NCI-H2029 treated with DMSO at 0.1 percent for 48 hours (cell line): ENCODE results near the gene ADGRV1.
A peak's percentile ranks its signal among the peaks of the same experiment; 100 is the strongest.

Experiments used
- DNase-seq: peaks from one replicate; lab custom pipeline; 2025; lab: John Stamatoyannopoulos, UW

Gene ADGRV1

GRCh38 chr5:91139572-91140200, 581.1 kb downstream of the ADGRV1 start:
- DNase-seq: no peak

- no peak for DNase-seq
Measured at GRCh38 chr5:91140657-91141056, 582.1 kb downstream of the ADGRV1 start.

- DNase-seq: no peak
Measured at GRCh38 chr5:91141642-91142041, 583.0 kb downstream of the ADGRV1 start.

GRCh38 chr5:91142386-91142785, 583.8 kb downstream of the ADGRV1 start:
- no peak for DNase-seq

DNA sequence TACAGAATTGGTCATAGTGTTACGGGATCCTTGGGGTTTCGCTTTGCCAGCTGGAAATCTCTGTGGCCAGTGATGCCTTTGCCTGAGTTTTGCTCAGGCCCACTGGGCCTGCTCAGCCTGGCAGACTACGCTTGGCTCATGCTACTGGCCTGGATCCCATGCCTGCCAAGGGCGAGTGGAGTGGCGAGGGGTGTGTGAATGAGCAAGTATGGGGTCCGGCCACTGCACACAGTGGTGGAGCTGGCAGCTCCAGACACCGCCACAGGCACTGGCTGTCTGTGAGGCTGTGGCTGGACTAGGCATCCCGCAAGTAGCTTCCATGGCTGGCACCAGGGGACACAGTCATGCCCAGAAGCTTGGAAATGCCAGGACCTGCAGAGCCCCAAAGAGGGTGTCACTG, 584.2 kb downstream of the ADGRV1 start:
- no peak for DNase-seq

GRCh38 chr5:91143840-91144239, 585.2 kb downstream of the ADGRV1 start:
- no peak for DNase-seq

GRCh38 chr5:91144491-91145332, 586.1 kb downstream of the ADGRV1 start:
- DNase-seq: no peak

- DNase-seq: no peak
Measured at GRCh38 chr5:91145333-91145620, 586.7 kb downstream of the ADGRV1 start.

- DNase-seq: no peak
Measured at GRCh38 chr5:91146230-91146629, 587.6 kb downstream of the ADGRV1 start.

DNA sequence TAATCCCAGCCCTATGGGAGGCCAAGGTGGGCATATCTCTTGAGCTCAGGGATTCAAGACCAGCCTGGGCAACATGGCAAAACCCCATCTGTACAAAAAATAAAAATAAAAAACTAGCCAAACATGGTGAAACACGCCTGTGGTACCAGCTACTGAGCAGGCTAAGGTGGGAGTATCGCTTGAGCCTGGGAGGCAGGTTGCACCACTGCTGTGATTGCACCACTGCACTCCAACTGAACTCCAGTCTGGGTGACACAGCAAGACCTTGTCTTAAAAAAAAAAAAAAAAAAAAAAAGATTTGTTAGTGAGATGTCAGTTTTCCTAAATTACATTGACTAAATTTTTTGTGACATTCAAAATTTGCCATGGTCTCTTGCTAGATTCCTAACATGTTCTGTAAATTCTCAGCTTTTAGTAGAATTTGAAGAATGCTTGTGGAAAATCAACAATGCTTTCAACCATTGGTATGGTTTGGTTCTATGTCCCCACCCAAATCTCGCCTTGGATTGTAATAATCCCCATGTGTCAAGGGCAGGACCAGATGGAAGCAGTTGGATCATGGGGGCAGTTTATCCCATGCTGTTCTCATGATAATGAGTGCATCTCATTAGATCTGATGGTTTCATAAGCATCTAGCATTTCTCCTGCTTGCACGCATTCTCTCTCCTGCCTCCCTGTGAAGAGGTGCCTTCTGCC, 588.5 kb downstream of the ADGRV1 start:
- no peak for DNase-seq

DNA sequence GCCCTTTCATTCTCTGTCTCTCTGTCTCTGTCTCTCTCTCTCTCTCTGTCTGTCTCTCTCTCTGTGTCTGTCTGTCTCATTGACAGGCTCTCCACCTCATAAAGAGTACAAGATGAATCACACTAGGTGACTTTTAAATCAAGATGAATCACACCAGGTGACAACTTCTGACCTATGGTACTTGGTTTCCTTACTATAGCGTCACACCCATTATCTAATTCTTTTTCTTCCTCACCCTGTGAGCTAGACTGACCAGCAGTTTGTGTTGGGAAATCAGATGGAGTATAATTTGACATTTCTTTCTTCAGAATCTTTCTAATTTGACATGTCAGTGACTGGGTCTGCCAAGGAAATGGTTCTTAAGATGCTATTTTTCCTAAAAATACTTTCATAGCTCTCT, 591.6 kb downstream of the ADGRV1 start:
- DNase-seq: no peak

- no peak for DNase-seq
Measured at GRCh38 chr5:91150636-91151035, 592.0 kb downstream of the ADGRV1 start.

DNA sequence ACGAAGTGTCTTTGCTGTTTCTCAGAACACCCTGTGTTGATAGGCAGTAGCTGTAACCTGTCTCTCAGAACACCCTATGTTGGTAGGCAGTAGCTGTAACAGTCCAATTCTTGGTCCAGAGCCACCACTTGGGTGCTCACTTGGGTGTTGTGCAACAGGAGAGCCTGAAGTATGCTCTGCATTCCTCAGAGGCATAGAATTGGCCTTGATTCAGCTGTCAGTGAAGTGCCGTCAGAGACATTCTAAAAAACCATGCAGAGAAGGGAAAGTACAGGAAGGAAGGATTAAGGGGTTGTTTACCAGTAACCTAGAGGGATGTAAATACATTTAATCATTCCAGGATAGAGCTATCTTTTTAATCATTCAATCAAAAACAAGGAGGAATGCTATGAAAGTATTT, 593.4 kb downstream of the ADGRV1 start:
- DNase-seq: peak; percentile 47

DNA sequence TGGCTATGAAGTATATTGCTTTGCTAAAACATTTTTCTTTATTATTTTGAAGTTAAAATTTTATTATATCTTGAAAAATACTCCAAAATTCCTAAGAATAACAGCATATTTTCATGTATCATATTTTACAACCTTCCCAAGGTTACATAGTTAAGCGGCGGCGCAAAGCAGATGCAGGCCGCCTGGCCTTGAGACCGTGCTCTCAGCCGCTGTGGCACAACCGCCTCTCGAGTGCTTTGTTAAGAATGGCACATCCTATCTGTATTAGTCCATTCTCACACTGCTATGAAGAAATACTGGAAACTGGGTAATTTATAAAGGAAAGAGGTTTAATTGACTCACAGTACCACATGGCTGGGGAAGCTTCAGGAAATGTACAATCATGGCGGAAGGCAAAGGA, 595.7 kb downstream of the ADGRV1 start:
- no peak for DNase-seq

DNA sequence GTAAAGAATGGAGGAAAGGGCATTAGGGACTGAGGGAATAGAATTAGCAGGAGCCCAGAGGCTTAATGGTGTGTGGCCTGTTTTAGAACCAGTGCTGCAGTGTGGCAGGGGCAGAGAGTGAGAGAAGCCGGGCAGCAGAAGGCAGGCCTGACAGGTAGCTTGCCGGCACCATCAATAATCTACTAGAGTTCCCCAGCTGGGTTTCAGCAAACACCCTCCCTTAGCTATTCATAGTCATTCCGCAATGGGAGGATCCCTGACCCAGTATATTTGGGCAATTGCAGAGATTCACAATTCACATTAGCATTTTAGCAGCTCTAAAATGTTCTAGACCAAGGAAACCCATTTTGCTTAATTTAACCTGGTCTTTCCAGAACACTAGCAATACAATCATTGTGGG, 596.7 kb downstream of the ADGRV1 start:
- DNase-seq: no peak

- no peak for DNase-seq
Measured at GRCh38 chr5:91156242-91156641, 597.6 kb downstream of the ADGRV1 start.

DNA sequence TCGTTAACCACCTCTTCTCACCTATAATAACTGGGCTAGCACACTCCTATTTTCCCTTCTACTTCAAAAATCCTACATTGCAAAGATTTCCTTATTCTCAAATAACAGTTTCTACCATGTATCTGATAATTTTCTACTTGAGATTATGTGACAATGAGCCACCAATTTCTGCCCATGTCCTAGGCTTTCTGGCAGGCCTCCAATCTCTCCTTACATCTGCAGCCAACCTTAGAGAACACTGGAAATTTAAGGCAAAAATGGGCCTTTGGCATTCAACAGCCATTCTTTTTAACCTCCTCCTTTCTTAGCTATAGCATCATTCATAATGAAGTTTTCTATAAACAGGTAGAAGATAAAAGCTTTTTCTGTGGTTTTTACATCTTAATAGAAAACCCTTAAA, 599.4 kb downstream of the ADGRV1 start:
- no peak for DNase-seq

GRCh38 chr5:91159647-91160046, 601.0 kb downstream of the ADGRV1 start:
- DNase-seq: no peak

GRCh38 chr5:91160714-91161285, 602.2 kb downstream of the ADGRV1 start:
- DNase-seq: no peak

DNA sequence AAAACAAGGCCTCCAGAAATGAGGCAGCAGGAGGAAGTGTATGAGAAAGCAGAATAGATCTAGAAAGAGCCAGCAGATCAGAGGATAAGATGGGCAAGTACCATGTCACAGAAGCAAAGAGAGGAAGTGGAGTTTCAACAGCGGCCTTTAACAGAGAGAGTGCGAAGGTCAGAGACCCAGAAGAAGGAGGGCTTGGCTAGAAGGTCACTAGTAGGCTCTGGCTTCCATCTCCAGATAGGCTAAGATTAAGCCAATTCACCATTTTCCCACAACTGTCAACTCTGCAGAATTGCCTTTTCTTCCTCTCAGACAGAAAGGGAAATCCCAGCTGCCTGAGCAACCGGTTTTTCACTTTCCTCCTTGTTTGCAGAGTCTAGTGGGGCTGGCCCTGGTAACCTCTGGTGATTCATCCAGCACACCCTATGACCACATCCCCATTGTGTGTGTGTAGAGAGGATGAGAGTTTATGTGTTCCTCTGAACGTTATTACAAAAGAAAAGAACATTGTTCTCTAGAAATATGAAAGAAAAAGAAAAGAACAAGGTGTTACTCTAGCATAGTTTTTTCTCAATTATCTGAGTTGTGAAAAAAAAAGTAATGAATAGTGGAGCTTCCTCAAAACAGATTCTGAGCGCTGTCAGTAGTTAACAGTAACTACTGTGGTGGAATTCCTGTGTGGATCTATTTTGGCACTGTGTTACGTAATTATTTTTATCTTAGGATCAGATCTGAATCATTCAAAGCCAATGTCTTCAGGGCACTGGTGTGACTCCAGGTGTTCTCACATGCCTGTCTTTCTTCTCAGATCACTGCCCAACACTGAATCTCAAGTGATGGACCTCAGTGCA, 604.2 kb downstream of the ADGRV1 start:
- DNase-seq: peak; percentile 16

DNA sequence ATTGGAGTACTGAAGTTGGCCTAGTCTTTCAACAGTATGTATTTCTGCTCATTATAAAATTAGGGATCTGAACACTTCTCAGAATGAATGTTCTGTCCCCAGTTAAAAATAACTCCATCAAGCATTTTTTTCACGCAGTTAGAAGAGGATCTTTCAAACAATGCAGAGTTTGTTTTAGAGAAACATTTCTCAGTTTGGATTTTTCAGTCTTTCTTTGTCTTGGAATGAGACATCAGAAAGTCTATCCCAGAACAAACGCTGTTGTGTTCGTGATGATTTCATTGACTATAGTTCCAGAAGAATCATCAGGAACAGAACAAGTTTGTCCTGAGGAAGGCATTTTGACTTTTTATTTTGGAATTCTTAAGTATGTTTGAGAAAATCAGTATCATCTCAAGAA, 605.8 kb downstream of the ADGRV1 start:
- DNase-seq: no peak
